HG03457 (cell line): ENCODE data around the gene ZNF227.
"Not testable (repeated sequence)": the region's sequence is repeated elsewhere in the genome, so short reads cannot be mapped to it uniquely, and the experiment has no call there.

ENCODE experiments used
- ATAC-seq: cut with Tn5 transposase; IDR thresholded peaks from one replicate; pipeline ENCODE4 v1.9.1; 2021; ENCODE audit warnings: moderate number of reproducible peaks; ENCODE audit not compliant: unreplicated experiment

ZNF227 gene

GRCh38 chr19:44232867-44233266, 20.5 kb downstream of the ZNF227 start:
- ATAC-seq: no peak

GRCh38 chr19:44236384-44236783, 24.1 kb downstream of the ZNF227 start:
- ATAC-seq: no peak

GRCh38 chr19:44252332-44252731, 40.0 kb downstream of the ZNF227 start:
- ATAC-seq: not testable (repeated sequence)

GRCh38 chr19:44253392-44253791, 41.1 kb downstream of the ZNF227 start:
- ATAC-seq: not testable (repeated sequence)

- ATAC-seq: no peak
These were observed 42.2 kb downstream of the ZNF227 start for GRCh38 chr19:44254496-44254895.

- no peak for ATAC-seq
These were observed 43.5 kb downstream of the ZNF227 start for GRCh38 chr19:44255705-44256411.

GRCh38 chr19:44258136-44258535, 45.8 kb downstream of the ZNF227 start:
- ATAC-seq: no peak

- ATAC-seq: no peak
These were observed 46.6 kb downstream of the ZNF227 start for GRCh38 chr19:44258835-44259413.

GRCh38 chr19:44260343-44260681, 48.0 kb downstream of the ZNF227 start:
- ATAC-seq: no peak

- no peak for ATAC-seq
These were observed 48.5 kb downstream of the ZNF227 start for GRCh38 chr19:44260695-44261446.

- ATAC-seq: no peak
These were observed 65.0 kb downstream of the ZNF227 start for GRCh38 chr19:44277331-44277730.

GRCh38 chr19:44278181-44278690, 65.9 kb downstream of the ZNF227 start:
- ATAC-seq: no peak

- ATAC-seq: no peak
These were observed 68.6 kb downstream of the ZNF227 start for GRCh38 chr19:44280916-44281315.

GRCh38 chr19:44282846-44283245, 70.5 kb downstream of the ZNF227 start:
- no peak for ATAC-seq

- no peak for ATAC-seq
These were observed 72.6 kb downstream of the ZNF227 start for GRCh38 chr19:44284968-44285367.
